Activated gamma-delta T cell treated with anti-CD3 and anti-CD28 coated beads, Interleukin-2, amount 50 U/mL, for 16 hours (primary cell): ENCODE measurements around the gene FLVCR1.

Experiments
- DNase-seq: peaks from one replicate; pipeline ENCODE4 v3.0.0-alpha.2; 2020; ENCODE audit warnings: low read depth

FLVCR1 gene

DNA sequence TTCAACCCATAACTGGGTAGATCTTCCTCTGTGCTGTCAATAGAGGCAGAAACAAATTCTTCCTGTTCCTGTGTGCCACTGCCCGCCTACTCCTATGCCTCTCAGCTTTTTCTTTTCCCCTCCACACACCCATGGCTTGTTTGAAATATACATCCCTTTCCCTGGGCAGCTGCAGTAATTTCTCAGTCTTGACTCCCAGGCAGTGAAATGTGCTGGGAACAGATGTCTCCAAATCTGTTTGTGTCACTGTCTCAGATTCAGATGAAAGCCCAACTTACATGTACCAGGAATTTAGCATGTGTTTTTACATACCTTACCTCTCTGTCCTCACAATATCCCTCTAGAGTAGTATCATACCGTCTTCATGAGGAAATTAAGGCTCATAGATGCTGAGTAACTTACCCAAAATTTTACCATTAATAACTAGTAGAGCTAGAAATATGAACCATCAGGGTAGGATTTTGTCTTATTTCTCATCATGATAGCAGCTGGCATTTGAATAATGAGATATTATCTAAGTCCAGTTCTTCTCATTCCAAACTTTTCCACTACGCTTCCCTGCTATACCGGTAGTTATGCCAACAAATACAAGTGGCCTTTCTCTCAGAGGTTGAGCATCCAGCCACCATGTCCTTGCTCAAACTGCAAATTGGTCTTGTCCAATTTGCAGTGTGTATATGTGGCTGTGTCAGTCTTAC, 87.5 kb downstream of the FLVCR1 start:
- no peak for DNase-seq

DNA sequence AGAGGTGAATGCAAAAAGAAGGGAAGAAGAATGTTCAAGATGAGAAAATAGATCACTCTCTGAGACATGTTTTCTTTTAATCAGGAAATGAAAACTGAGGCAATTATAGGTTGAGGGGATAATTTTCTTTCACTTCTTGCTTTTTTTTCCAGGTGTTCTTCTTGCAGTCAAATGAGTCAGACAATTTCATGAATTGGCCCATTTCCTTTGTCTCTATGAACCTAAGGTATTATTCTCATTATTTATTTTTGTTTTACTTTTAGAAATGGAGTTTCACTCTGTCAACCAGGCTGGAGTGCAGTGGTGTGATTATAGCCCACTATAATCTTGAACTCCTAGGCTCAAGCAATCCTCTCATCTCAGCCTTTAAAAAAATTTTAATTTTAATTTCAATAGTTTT, 88.8 kb downstream of the FLVCR1 start:
- no peak for DNase-seq
